M059J (cell line): ENCODE results near the gene NIPAL3. TPM values are rescaled to one million over a fixed set of nuclear protein-coding genes. Genes with fewer than 3 reads are reported as not detected.
"Not testable (repeated sequence)": the region's sequence is repeated elsewhere in the genome, so short reads cannot be mapped to it uniquely, and the experiment has no call there.

Experiments used
- DNase-seq: peaks from one replicate; pipeline ENCODE4 v3.0.0-alpha.2; 2012; ENCODE audit warnings: low read depth
- total RNA-seq: library from RNA; depleted of rRNA; stranded (reverse); fragments of >200 nt; shearing (Covaris generic); gene quantifications from 2 replicates; pipeline ENCODE4 v1.2.3, GENCODE V29; 2014; rRNA removed

The NIPAL3 gene
- total RNA-seq, 1 experiment from 2014 or later, result 39.6 TPM

DNA sequence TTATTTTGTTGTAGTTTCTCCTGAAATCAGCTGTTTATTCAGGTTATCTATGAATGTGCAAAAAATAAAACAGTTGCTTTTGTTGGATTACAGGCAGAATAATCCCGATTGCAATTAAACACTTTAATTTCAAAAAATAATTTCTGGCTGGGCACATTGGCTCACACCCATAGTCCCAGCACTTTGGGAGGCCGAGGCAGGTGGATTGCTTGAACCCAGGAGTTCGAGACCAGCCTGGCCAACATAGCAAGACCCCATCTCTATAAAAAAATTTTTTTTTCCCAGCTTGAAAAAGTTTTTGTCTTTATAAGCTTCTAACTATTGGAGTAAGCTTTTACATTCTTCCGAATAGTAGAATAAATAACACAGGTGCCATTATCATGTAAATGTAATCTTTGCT, 102.3 kb downstream of the NIPAL3 start:
- no peak for DNase-seq

GRCh38 chr1:24520282-24520681, 104.7 kb downstream of the NIPAL3 start:
- DNase-seq, result not testable (repeated sequence)

Other genes with a start within 250 kb of the NIPAL3 start
- gene IFNLR1, start 228.5 kb upstream of the NIPAL3 start, total RNA-seq, result 1.9 and 2.3 TPM in 2 replicates
- gene GRHL3, start 96.4 kb upstream of the NIPAL3 start, total RNA-seq, result not detected in 2 replicates
- gene STPG1, start 2.0 kb upstream of the NIPAL3 start, total RNA-seq, result 3.7 and 8.3 TPM in 2 replicates
- gene RCAN3, start 87.0 kb downstream of the NIPAL3 start, total RNA-seq, result 11.1 and 11.9 TPM in 2 replicates
- not detected in 2 replicates for gene NCMAP, start 140.3 kb downstream of the NIPAL3 start, total RNA-seq
- gene SRRM1, start 227.5 kb downstream of the NIPAL3 start, total RNA-seq, result 29.3 and 47.6 TPM in 2 replicates